Neural progenitor cell (in vitro differentiated cells): Measurements from ENCODE around the gene NUDT15. TPM values are rescaled to one million over a fixed set of nuclear protein-coding genes. Genes with fewer than 3 reads are reported as not detected.
"Not testable (repeated sequence)": the region's sequence is repeated elsewhere in the genome, so short reads cannot be mapped to it uniquely, and the experiment has no call there.

Experiments
- DNase-seq: peaks from one replicate; pipeline ENCODE4 v3.0.0-alpha.2; 2016; ENCODE audit warnings: low spot score
- H2AFZ ChIP-seq: fragments of 200-600 bp; sonication (generic); replicated peaks from 2 replicates; pipeline ENCODE4 v1.6.1; 2016; ENCODE audit warnings: antibody characterized with exemption
- H3F3A ChIP-seq: fragments of 200-600 bp; sonication (generic); 2 replicates; pipeline ENCODE4 v1.6.1; 2016; ENCODE audit warnings: antibody characterized with exemption, low read depth
- H3K27ac ChIP-seq: fragments of 200-600 bp; sonication (generic); 2 replicates; pipeline ENCODE4 v1.5.1; 2016; ENCODE audit warnings: mild to moderate bottlenecking
- H3K27me3 ChIP-seq: fragments of 200-600 bp; sonication (generic); 2 replicates; pipeline ENCODE4 v1.6.1; 2016; ENCODE audit warnings: mild to moderate bottlenecking, moderate library complexity
- H3K36me3 ChIP-seq: fragments of 200-600 bp; sonication (generic); 2 replicates; pipeline ENCODE4 v1.5.1; 2016
- H3K4me1 ChIP-seq: fragments of 200-600 bp; sonication (generic); 2 replicates; pipeline ENCODE4 v1.6.1; 2016; ENCODE audit warnings: mixed run types
- H3K4me2 ChIP-seq: fragments of 200-600 bp; sonication (generic); 2 replicates; pipeline ENCODE4 v1.6.1; 2016
- H3K4me3 ChIP-seq: fragments of 200-600 bp; sonication (generic); 2 replicates; pipeline ENCODE4 v1.5.1; 2016
- H3K79me2 ChIP-seq: fragments of 200-600 bp; sonication (generic); 2 replicates; pipeline ENCODE4 v1.6.1; 2016; ENCODE audit warnings: low read depth
- H3K9ac ChIP-seq: fragments of 200-600 bp; sonication (generic); 2 replicates; pipeline ENCODE4 v1.6.1; 2016
- H3K9me3 ChIP-seq: fragments of 200-600 bp; sonication (generic); 2 replicates; pipeline ENCODE4 v1.5.1; 2016; ENCODE audit warnings: low read depth
- H4K20me1 ChIP-seq: fragments of 200-600 bp; sonication (generic); 2 replicates; pipeline ENCODE4 v1.6.1; 2016; ENCODE audit warnings: low read depth
- H3K27ac Mint-ChIP-seq: 3 replicates; pipeline ENCODE4 v1.8.0; 2021; ENCODE audit warnings: mixed read lengths
- H3K27me3 Mint-ChIP-seq: 2 replicates; pipeline ENCODE4 v1.8.0; 2022; ENCODE audit warnings: low read depth, mild to moderate bottlenecking, inconsistent platforms, moderate library complexity, mixed read lengths; ENCODE audit not compliant: insufficient read depth
- H3K36me3 Mint-ChIP-seq: 3 replicates; pipeline ENCODE4 v1.8.0; 2021; ENCODE audit warnings: mixed read lengths
- H3K4me1 Mint-ChIP-seq: 3 replicates; pipeline ENCODE4 v1.8.0; 2021; ENCODE audit warnings: mixed read lengths
- H3K4me3 Mint-ChIP-seq: 3 replicates; pipeline ENCODE4 v1.8.0; 2021; ENCODE audit warnings: mild to moderate bottlenecking, moderate library complexity, mixed read lengths
- H3K9me3 Mint-ChIP-seq: 3 replicates; pipeline ENCODE4 v1.8.0; 2020; ENCODE audit warnings: mixed read lengths
- EZH2 ChIP-seq: fragments of 200-600 bp; sonication (generic); IDR thresholded peaks from 2 replicates; pipeline ENCODE4 v1.6.1; 2017; ENCODE audit warnings: antibody characterized with exemption, mild to moderate bottlenecking, moderate library complexity
- EZH2phosphoT487 ChIP-seq: fragments of 200-600 bp; sonication (generic); IDR thresholded peaks from 2 replicates; pipeline ENCODE4 v1.6.1; 2017; ENCODE audit warnings: antibody characterized with exemption
- total RNA-seq: library from RNA; depleted of rRNA; stranded (reverse); fragments of >200 nt; gene quantifications from 2 replicates; pipeline ENCODE4 v1.2.3, GENCODE V29; 2015; ENCODE audit warnings: low replicate concordance
- TF ChIP-seq, protein P1 (sequence below): fragments of 200-600 bp; sonication (generic); IDR thresholded peaks from 2 replicates; pipeline ENCODE4 v1.5.1; 2017; ENCODE audit warnings: antibody characterized with exemption, mild to moderate bottlenecking

The NUDT15 gene
- total RNA-seq, 1 donor from 2014 or later: 63.8 TPM

- H3K4me1 Mint-ChIP-seq: peaks cover 21% of the 10 kb centered on the region
- TF ChIP-seq EZH2 (no peak), EZH2phosphoT487 (no peak)
- TF ChIP-seq, protein P1, sequence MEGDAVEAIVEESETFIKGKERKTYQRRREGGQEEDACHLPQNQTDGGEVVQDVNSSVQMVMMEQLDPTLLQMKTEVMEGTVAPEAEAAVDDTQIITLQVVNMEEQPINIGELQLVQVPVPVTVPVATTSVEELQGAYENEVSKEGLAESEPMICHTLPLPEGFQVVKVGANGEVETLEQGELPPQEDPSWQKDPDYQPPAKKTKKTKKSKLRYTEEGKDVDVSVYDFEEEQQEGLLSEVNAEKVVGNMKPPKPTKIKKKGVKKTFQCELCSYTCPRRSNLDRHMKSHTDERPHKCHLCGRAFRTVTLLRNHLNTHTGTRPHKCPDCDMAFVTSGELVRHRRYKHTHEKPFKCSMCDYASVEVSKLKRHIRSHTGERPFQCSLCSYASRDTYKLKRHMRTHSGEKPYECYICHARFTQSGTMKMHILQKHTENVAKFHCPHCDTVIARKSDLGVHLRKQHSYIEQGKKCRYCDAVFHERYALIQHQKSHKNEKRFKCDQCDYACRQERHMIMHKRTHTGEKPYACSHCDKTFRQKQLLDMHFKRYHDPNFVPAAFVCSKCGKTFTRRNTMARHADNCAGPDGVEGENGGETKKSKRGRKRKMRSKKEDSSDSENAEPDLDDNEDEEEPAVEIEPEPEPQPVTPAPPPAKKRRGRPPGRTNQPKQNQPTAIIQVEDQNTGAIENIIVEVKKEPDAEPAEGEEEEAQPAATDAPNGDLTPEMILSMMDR: no peak
These were observed 36.9 kb upstream of the NUDT15 start for GRCh38 chr13:48000559-48001113.

DNA sequence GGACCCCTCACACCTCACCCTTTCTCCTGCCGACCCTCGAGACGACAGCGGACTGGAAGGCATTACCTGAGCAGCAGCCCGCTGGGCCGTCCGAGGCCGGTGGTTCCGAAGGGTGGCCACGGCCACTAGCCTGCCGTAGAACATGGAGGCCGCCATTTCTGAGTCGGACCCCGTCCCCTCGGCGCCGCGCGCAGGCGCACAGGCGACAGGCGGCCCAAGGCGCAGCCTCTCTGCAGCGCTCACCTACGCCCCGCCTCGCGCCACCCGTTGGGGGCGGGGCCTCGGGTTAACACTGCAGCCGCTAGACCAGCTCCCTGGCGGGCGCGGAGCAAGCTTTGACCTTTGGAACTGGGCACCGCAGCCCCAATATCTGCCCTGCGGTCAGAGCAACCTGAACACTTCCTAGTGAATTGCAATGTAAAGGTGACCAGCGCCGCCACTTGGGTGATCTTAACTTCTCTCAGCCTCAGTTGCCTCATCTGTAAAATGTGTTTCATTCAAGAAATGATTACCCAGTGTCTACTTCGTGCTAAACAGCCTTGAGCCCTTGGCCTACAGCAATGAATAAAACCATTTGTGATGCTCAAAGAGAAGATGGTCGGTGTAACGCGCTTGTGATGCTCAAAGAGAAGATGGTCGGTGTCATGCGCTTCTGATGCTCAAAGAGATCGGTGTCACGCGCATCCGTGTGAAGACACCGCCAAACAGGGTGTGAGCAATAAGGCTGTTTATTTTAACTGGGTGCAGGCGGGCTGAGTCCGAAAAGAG, 36.2 kb upstream of the NUDT15 start, which contains the start of gene SUCLA2:
Gene SUCLA2, minus strand, starts transcription at position 160 of the 768 bp plus-strand sequence. Its CDS starts 4 bp downstream, at position 156.
- peak within 1 kb of the TSS; percentile 88 for H3K9ac ChIP-seq
- peak; percentile 97 for DNase-seq
- H3K4me3 Mint-ChIP-seq: peak within 1 kb of the TSS; percentile 99
- H3K36me3 ChIP-seq: no peaks in the 10 kb centered on the region
- H3K9me3 Mint-ChIP-seq: no peaks in the 10 kb centered on the region
- H3K4me1 Mint-ChIP-seq: peaks cover 21% of the 10 kb centered on the region
- H3K36me3 Mint-ChIP-seq: peaks cover 10% of the 10 kb centered on the region
- no peaks in the 10 kb centered on the region for H3K27me3 ChIP-seq
- peak within 1 kb of the TSS; percentile 92 for H3K27ac Mint-ChIP-seq
- peak within 1 kb of the TSS; percentile 81 for H3K4me2 ChIP-seq
- H3F3A ChIP-seq: peaks cover 10% of the 10 kb centered on the region
- H3K27ac ChIP-seq: peak within 1 kb of the TSS; percentile 3
- no peaks in the 10 kb centered on the region for H3K9me3 ChIP-seq
- H4K20me1 ChIP-seq: no peaks in the 10 kb centered on the region
- peak within 1 kb of the TSS; percentile 93 for H3K4me3 ChIP-seq
- peaks cover 48% of the 10 kb centered on the region for H3K79me2 ChIP-seq
- H3K4me1 ChIP-seq: peaks cover 11% of the 10 kb centered on the region
- peak within 1 kb of the TSS; percentile 85 for H2AFZ ChIP-seq
- H3K27me3 Mint-ChIP-seq: peaks cover 2% of the 10 kb centered on the region
- no peak for TF ChIP-seq EZH2phosphoT487
- TF ChIP-seq, protein P1: no peak
- no peak for TF ChIP-seq EZH2

More at GRCh38 chr13:48000559-48001113, 36.9 kb upstream of the NUDT15 start:
- Histone ChIP-seq H3K9ac (peak overlapping the region; percentile 88), H3K4me2 (peak overlapping the region; percentile 81), H2AFZ (peak overlapping the region; percentile 85), H3K27ac (peak overlapping the region; percentile 3), H3K4me1 (peaks cover 11% of the 10 kb centered on the region), H3K27me3 (no peaks in the 10 kb centered on the region), H3K79me2 (peaks cover 54% of the 10 kb centered on the region), H3K4me3 (peak overlapping the region; percentile 93), H3K36me3 (no peaks in the 10 kb centered on the region), H3K9me3 (no peaks in the 10 kb centered on the region), H4K20me1 (no peaks in the 10 kb centered on the region), H3F3A (peaks cover 10% of the 10 kb centered on the region)
- Mint-ChIP-seq H3K27me3 (peaks cover 4% of the 10 kb centered on the region), H3K9me3 (no peaks in the 10 kb centered on the region), H3K36me3 (peaks cover 10% of the 10 kb centered on the region), H3K4me3 (peak overlapping the region; percentile 99), H3K27ac (peak overlapping the region; percentile 92)
- peak; percentile 55 for DNase-seq

DNA sequence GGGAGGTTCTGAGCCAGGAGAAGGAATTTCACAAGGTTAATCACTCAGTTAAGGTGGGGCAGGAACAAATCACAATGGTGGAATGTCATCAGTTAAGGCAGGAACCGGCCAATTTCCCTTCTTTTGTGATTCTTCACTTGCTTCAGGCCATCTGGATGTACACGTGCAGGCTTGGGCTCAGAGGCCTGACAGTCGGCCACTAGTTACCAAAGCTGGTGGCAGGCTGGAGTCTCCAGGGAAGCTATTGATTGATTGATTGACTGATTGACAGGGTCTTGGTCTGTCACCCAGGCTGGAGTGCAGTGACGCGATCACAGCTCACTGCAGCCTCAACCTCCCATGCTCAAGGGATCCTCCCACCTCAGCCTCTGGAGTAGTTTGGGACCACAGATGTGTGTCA, 35.5 kb upstream of the NUDT15 start:
- not testable (repeated sequence) for H3K36me3 Mint-ChIP-seq, H3K9ac ChIP-seq, H2AFZ ChIP-seq, H3K27me3 Mint-ChIP-seq, H3K36me3 ChIP-seq, H3F3A ChIP-seq, H3K9me3 ChIP-seq, H3K9me3 Mint-ChIP-seq, H3K27ac Mint-ChIP-seq, H3K27ac ChIP-seq, H4K20me1 ChIP-seq, H3K27me3 ChIP-seq
- peaks cover 11% of the 10 kb centered on the region for H3K4me1 ChIP-seq
- H3K4me3 Mint-ChIP-seq: peak overlapping the region; percentile 99
- peaks cover 21% of the 10 kb centered on the region for H3K4me1 Mint-ChIP-seq
- H3K79me2 ChIP-seq: peaks cover 41% of the 10 kb centered on the region
- peak; percentile 52 for DNase-seq
- H3K4me2 ChIP-seq: peak overlapping the region; percentile 81
- H3K4me3 ChIP-seq: peak overlapping the region; percentile 93

- Histone ChIP-seq H3K27ac (no peak overlapping the region), H3K79me2 (peaks cover 18% of the 10 kb centered on the region), H3K4me1 (peaks cover 11% of the 10 kb centered on the region), H3K4me3 (no peak overlapping the region), H4K20me1 (no peaks in the 10 kb centered on the region), H3K9ac (no peak overlapping the region), H3F3A (peaks cover 10% of the 10 kb centered on the region), H3K9me3 (no peaks in the 10 kb centered on the region), H3K27me3 (no peaks in the 10 kb centered on the region), H2AFZ (no peak overlapping the region), H3K36me3 (no peaks in the 10 kb centered on the region), H3K4me2 (no peak overlapping the region)
- Mint-ChIP-seq H3K27me3 (peaks cover 2% of the 10 kb centered on the region), H3K27ac (no peak overlapping the region), H3K36me3 (peaks cover 2% of the 10 kb centered on the region), H3K9me3 (no peaks in the 10 kb centered on the region), H3K4me3 (no peak overlapping the region), H3K4me1 (peaks cover 19% of the 10 kb centered on the region)
- no peak for TF ChIP-seq EZH2
- no peak for TF ChIP-seq EZH2phosphoT487
- TF ChIP-seq, protein P1: no peak
- DNase-seq: no peak
These were observed 33.3 kb upstream of the NUDT15 start for GRCh38 chr13:48004201-48004600.
